GM21526 (cell line): ENCODE data around the gene TDRD9.

Experiments
- ATAC-seq: cut with Tn5 transposase; IDR thresholded peaks from one replicate; pipeline ENCODE4 v1.9.1; 2021; ENCODE audit warnings: moderate library complexity; ENCODE audit not compliant: unreplicated experiment, low FRiP score

Gene TDRD9

GRCh38 chr14:104054222-104054905 is 126.1 kb downstream of the TDRD9 start:
- no peak for ATAC-seq

- ATAC-seq, result no peak
Observed at GRCh38 chr14:104062281-104062680, 134.0 kb downstream of the TDRD9 start.

GRCh38 chr14:104064003-104064402 is 135.7 kb downstream of the TDRD9 start:
- no peak for ATAC-seq

- no peak for ATAC-seq
Observed at GRCh38 chr14:104066279-104066678, 138.0 kb downstream of the TDRD9 start.

GRCh38 chr14:104066719-104067295 is 138.6 kb downstream of the TDRD9 start:
- no peak for ATAC-seq

GRCh38 chr14:104069541-104069940 is 141.3 kb downstream of the TDRD9 start:
- no peak for ATAC-seq

GRCh38 chr14:104072586-104072985 is 144.3 kb downstream of the TDRD9 start:
- ATAC-seq, result no peak

- no peak for ATAC-seq
Observed at GRCh38 chr14:104073764-104074163, 145.5 kb downstream of the TDRD9 start.

- no peak for ATAC-seq
Observed at GRCh38 chr14:104075530-104076151, 147.4 kb downstream of the TDRD9 start.

GRCh38 chr14:104076743-104077142 is 148.5 kb downstream of the TDRD9 start:
- ATAC-seq, result no peak

- ATAC-seq, result peak; percentile 88
Observed at GRCh38 chr14:104078031-104078455, 149.8 kb downstream of the TDRD9 start.

- ATAC-seq, result no peak
Observed at GRCh38 chr14:104080376-104081260, 152.4 kb downstream of the TDRD9 start.

- no peak for ATAC-seq
Observed at GRCh38 chr14:104081261-104081835, 153.1 kb downstream of the TDRD9 start.

- no peak for ATAC-seq
Observed at GRCh38 chr14:104081951-104082464, 153.8 kb downstream of the TDRD9 start.

GRCh38 chr14:104082807-104083206 is 154.6 kb downstream of the TDRD9 start:
- no peak for ATAC-seq

GRCh38 chr14:104084251-104085002 is 156.2 kb downstream of the TDRD9 start:
- no peak for ATAC-seq

- ATAC-seq, result no peak
Observed at GRCh38 chr14:104085032-104085888, 157.0 kb downstream of the TDRD9 start, which contains the start of gene ASPG. ASPG (plus strand) TSS chr14:104085700; CDS start chr14:104085771, 71 bp downstream.

- no peak for ATAC-seq
Observed at GRCh38 chr14:104085889-104086201, 157.6 kb downstream of the TDRD9 start.

- ATAC-seq, result no peak
Observed at GRCh38 chr14:104086210-104086660, 158.0 kb downstream of the TDRD9 start.
